ENCODE results near the gene RASAL3.

GRCh38 chr19:15431396-15432017, 32.8 kb downstream of the RASAL3 start:
- no peak for TF ChIP-seq CTCF (IDR thresholded peaks at IDR 0.05)
- TF ChIP-seq EP300 (IDR thresholded peaks at IDR 0.05): no peak
- TF ChIP-seq POLR2AphosphoS5 (IDR thresholded peaks at IDR 0.05): no peak
- TF ChIP-seq POLR2A (IDR thresholded peaks at IDR 0.05): no peak
